NCI-H1417 treated with DMSO at 0.1 percent for 48 hours (cell line): ENCODE results near the gene OGA.

Experiments used
- DNase-seq: peaks from one replicate; lab custom pipeline; 2025; lab: John Stamatoyannopoulos, UW

Gene OGA

GRCh38 chr10:101775273-101776160 lies 42.7 kb downstream of the OGA start, which contains the start of gene FGF8:
Gene FGF8, minus strand, starts transcription at chr10:101776114. Its CDS starts 214 bp downstream, at chr10:101775900.
- DNase-seq, result no peak

- no peak for DNase-seq
Measured at GRCh38 chr10:101774589-101775272, 43.5 kb downstream of the OGA start.

- no peak for DNase-seq
Measured at GRCh38 chr10:101773923-101774588, 44.2 kb downstream of the OGA start.

- no peak for DNase-seq
Measured at GRCh38 chr10:101772895-101773761, 45.1 kb downstream of the OGA start.

- no peak for DNase-seq
Measured at GRCh38 chr10:101772017-101772894, 46.0 kb downstream of the OGA start.

GRCh38 chr10:101771380-101771779 lies 46.9 kb downstream of the OGA start:
- no peak for DNase-seq

GRCh38 chr10:101770331-101771215 lies 47.7 kb downstream of the OGA start:
- DNase-seq, result no peak

GRCh38 chr10:101769541-101770180 lies 48.6 kb downstream of the OGA start:
- DNase-seq, result no peak

GRCh38 chr10:101768791-101769170 lies 49.5 kb downstream of the OGA start:
- no peak for DNase-seq

- DNase-seq, result no peak
Measured at GRCh38 chr10:101767966-101768790, 50.1 kb downstream of the OGA start.

GRCh38 chr10:101767600-101767945 lies 50.7 kb downstream of the OGA start:
- DNase-seq, result no peak

GRCh38 chr10:101766753-101767599 lies 51.3 kb downstream of the OGA start:
- no peak for DNase-seq

- no peak for DNase-seq
Measured at GRCh38 chr10:101766306-101766705, 51.9 kb downstream of the OGA start.

GRCh38 chr10:101763141-101763846 lies 55.0 kb downstream of the OGA start:
- no peak for DNase-seq

GRCh38 chr10:101762736-101763135 lies 55.5 kb downstream of the OGA start:
- DNase-seq, result no peak

- DNase-seq, result no peak
Measured at GRCh38 chr10:101761226-101761625, 57.0 kb downstream of the OGA start.

GRCh38 chr10:101760510-101760909 lies 57.7 kb downstream of the OGA start:
- no peak for DNase-seq
